ENCODE measurements around the gene SCCPDH.

Gene SCCPDH

GRCh38 chr1:246703581-246703980 is 20.6 kb upstream of the SCCPDH start:
- H3K4me3 ChIP-seq (ENCODE audit: low read depth, low read length): no peak overlapping the region
- no peak for TF ChIP-seq MAX (IDR thresholded peaks at IDR 0.05; ENCODE audit: low read depth, low read length)
- TF ChIP-seq MYC (IDR thresholded peaks at IDR 0.05; ENCODE audit: low read depth, low read length): no peak
- TF ChIP-seq, protein P1, sequence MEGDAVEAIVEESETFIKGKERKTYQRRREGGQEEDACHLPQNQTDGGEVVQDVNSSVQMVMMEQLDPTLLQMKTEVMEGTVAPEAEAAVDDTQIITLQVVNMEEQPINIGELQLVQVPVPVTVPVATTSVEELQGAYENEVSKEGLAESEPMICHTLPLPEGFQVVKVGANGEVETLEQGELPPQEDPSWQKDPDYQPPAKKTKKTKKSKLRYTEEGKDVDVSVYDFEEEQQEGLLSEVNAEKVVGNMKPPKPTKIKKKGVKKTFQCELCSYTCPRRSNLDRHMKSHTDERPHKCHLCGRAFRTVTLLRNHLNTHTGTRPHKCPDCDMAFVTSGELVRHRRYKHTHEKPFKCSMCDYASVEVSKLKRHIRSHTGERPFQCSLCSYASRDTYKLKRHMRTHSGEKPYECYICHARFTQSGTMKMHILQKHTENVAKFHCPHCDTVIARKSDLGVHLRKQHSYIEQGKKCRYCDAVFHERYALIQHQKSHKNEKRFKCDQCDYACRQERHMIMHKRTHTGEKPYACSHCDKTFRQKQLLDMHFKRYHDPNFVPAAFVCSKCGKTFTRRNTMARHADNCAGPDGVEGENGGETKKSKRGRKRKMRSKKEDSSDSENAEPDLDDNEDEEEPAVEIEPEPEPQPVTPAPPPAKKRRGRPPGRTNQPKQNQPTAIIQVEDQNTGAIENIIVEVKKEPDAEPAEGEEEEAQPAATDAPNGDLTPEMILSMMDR (IDR thresholded peaks at IDR 0.05; ENCODE audit: low read depth, low read length): no peak
- TF ChIP-seq POLR2A (IDR thresholded peaks at IDR 0.05; ENCODE audit: extremely low read depth, insufficient read length): no peak
- no peak for DNase-seq (ENCODE audit: low read depth)

- no peak overlapping the region for H3K4me3 ChIP-seq (ENCODE audit: low read depth, low read length)
- DNase-seq (ENCODE audit: low read depth): no peak
- TF ChIP-seq, protein P1 (IDR thresholded peaks at IDR 0.05; ENCODE audit: low read depth, low read length): no peak
- TF ChIP-seq MAX (IDR thresholded peaks at IDR 0.05; ENCODE audit: low read depth, low read length) (no peak), POLR2A (IDR thresholded peaks at IDR 0.05; ENCODE audit: extremely low read depth, insufficient read length) (no peak), MYC (IDR thresholded peaks at IDR 0.05; ENCODE audit: low read depth, low read length) (no peak)
Measured at GRCh38 chr1:246705368-246705767, 18.8 kb upstream of the SCCPDH start.

GRCh38 chr1:246708166-246708565 is 16.0 kb upstream of the SCCPDH start:
- no peak overlapping the region for H3K4me3 ChIP-seq (ENCODE audit: low read depth, low read length)
- TF ChIP-seq MAX (IDR thresholded peaks at IDR 0.05; ENCODE audit: low read depth, low read length) (no peak), POLR2A (IDR thresholded peaks at IDR 0.05; ENCODE audit: extremely low read depth, insufficient read length) (no peak), MYC (IDR thresholded peaks at IDR 0.05; ENCODE audit: low read depth, low read length) (no peak)
- TF ChIP-seq, protein P1 (IDR thresholded peaks at IDR 0.05; ENCODE audit: low read depth, low read length): no peak
- peak; percentile 59 for DNase-seq (ENCODE audit: low read depth)

DNA sequence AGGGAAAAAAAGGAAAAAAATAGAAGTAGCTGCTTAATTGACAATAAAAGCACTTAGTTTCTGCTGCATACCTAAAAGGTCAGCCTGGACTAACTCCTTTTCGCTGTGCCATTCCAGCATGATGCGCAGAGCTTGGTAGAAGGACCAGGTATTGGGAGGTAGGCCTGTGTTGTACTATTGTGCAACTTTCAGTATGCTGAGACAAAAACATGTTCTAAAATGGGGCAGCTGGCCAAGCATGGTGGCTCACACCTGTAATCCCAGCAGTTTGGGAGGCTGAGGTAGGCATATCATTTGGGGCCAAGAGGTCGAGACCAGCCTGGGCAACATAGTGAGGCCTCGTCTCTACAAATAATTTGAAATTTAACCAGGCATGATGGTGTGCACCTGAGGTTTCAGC is 15.0 kb upstream of the SCCPDH start:
- TF ChIP-seq POLR2A (IDR thresholded peaks at IDR 0.05; ENCODE audit: extremely low read depth, insufficient read length): no peak
- TF ChIP-seq, protein P1 (IDR thresholded peaks at IDR 0.05; ENCODE audit: low read depth, low read length): no peak
- TF ChIP-seq MYC (IDR thresholded peaks at IDR 0.05; ENCODE audit: low read depth, low read length): no peak
- no peak for TF ChIP-seq MAX (IDR thresholded peaks at IDR 0.05; ENCODE audit: low read depth, low read length)
- no peak for DNase-seq (ENCODE audit: low read depth)
- no peak overlapping the region for H3K4me3 ChIP-seq (ENCODE audit: low read depth, low read length)

DNA sequence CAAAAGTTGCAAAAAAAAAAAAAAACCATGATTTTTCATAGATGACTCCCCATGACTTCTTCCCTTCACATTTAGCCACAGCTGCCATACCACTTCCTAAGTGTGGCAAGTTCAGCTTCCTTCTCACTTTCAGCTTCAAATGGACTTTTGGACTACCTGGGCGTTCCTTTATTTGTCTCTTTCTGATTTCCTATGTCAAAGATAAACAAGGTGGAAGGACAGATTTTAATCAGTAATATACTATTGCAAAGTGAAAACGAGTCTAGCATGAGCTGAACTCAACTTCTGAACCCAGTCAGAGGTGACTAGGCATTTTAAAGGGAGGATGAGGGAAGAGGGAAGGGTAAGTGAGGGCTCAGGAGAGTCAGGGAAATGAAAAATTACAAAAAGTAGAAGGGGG is 14.4 kb upstream of the SCCPDH start:
- H3K4me3 ChIP-seq (ENCODE audit: low read depth, low read length): no peak overlapping the region
- peak; percentile 40 for DNase-seq (ENCODE audit: low read depth)
- TF ChIP-seq, protein P1 (IDR thresholded peaks at IDR 0.05; ENCODE audit: low read depth, low read length): no peak
- TF ChIP-seq POLR2A (IDR thresholded peaks at IDR 0.05; ENCODE audit: extremely low read depth, insufficient read length): no peak
- no peak for TF ChIP-seq MAX (IDR thresholded peaks at IDR 0.05; ENCODE audit: low read depth, low read length)
- no peak for TF ChIP-seq MYC (IDR thresholded peaks at IDR 0.05; ENCODE audit: low read depth, low read length)
